Pancreas (tissue), 10 donors: ENCODE measurements around the gene DPEP2NB. TPM values are rescaled to one million over a fixed set of nuclear protein-coding genes. Genes with fewer than 3 reads are reported as not detected.
"Not testable (repeated sequence)": the region's sequence is repeated elsewhere in the genome, so short reads cannot be mapped to it uniquely, and the experiment has no call there.

ENCODE experiments used
- ATAC-seq, 4 donors: fragments of 200-7000 bp; cut with Tn5 transposase; one replicate each; pipeline versions ENCODE4 v1.8.0 to v1.9.1; 2020; ENCODE audit warnings: mild to moderate bottlenecking in 4 of 4, moderate library complexity in 4 of 4
- DNase-seq, 6 donors: peaks; one replicate each; pipeline ENCODE4 v3.0.0-alpha.2; 2020
- FAIRE-seq: peaks from 2 replicates; lab custom pipeline; 2012; peaks lifted over from hg19 to GRCh38; lab: Jason Lieb, UNC
- H3K27ac ChIP-seq, 4 donors: fragments of 200-600 bp; sonication (generic); 1 replicate in 3 of 4; 2 replicates in 1 of 4; pipeline versions ENCODE4 v1.5.0 to v1.8.0; 2020
- H3K27me3 ChIP-seq, 4 donors: fragments of 200-600 bp; one replicate each; pipeline ENCODE4 v1.8.0; 2021
- H3K36me3 ChIP-seq, 3 donors: fragments of 200-600 bp; sonication (generic) in 1 of 3; one replicate each; pipeline versions ENCODE4 v1.5.0 to v1.8.0; 2020 to 2021
- H3K4me1 ChIP-seq, 3 donors: fragments of 200-600 bp; one replicate each; pipeline ENCODE4 v1.8.0; 2021
- H3K4me3 ChIP-seq, 4 donors: fragments of 200-600 bp; sonication (generic) in 2 of 4; one replicate each; pipeline versions ENCODE4 v1.5.0 to v1.8.0; 2020 to 2021
- H3K9me3 ChIP-seq, 4 donors: fragments of 200-600 bp; one replicate each; pipeline ENCODE4 v1.8.0; 2021
- CTCF ChIP-seq, 4 donors: fragments of 200-600 bp; sonication (generic) in 3 of 4; IDR thresholded peaks; one replicate each; pipeline versions ENCODE4 v1.5.0 to v1.8.0; 2021; ENCODE audit warnings: antibody characterized with exemption in 4 of 4
- WGBS, 2 donors: extraction: QIAGEN DNeasy Blood & Tissue Kit; methylation state at CpG; one replicate each; pipeline ENCODE4 v1.1.7; 2013; 5-methylcytosine and 5-hydroxymethylcytosine counted together
- intact Hi-C, 3 donors: fragments of 100-400 bp; cut with DNase I; formaldehyde crosslinking; loops; one replicate each; pipeline versions ENCODE4 v1.11.1 to v1.14.2; 2022
- polyA plus RNA-seq, 2 donors: library from polyadenylated mRNA; stranded (reverse); fragments of 200-250 nt; gene quantifications; one replicate each; pipeline ENCODE4 v1.2.3, GENCODE V29; 2013
- total RNA-seq, 6 donors: library from RNA; stranded (reverse); fragmentation: NEBNext Ultra II Directional in 4 of 6; extraction: Animal tissue kit (Norgen Biotek cat#: 25700) in 4 of 6; gene quantifications; one replicate each; pipeline versions ENCODE4 v1.2.1 to v1.2.4, GENCODE V29; 2021 to 2023
- donor health status: healthy with polysubstance abuse.
- donor health status: DM: no; HTN: no; CAD: no; lungs with moderate emphysema.
- donor health status: DM: no; HTN: no; CAD: no.
- donor health status: control.
- donor health status: control.
- donor health status: Bipolar disorder and iron deficiency.
- donor health status: DM: yes; HTN: yes; CAD: no.
- donor health status: DM: no; HTN: no; CAD: no.
- donor health status: DM: no; HTN: no; CAD: no.
- donor health status: DM: yes; HTN: yes; CAD: no.

The DPEP2NB gene
- total and polyA plus RNA-seq, 8 donors = not detected

- no peaks in the 10 kb centered on the region for H3K4me1 ChIP-seq
- FAIRE-seq (no peak), ATAC-seq (no peak), DNase-seq (no peak)
- no peaks in the 10 kb centered on the region for H3K27me3 ChIP-seq
- no peak overlapping the region for H3K27ac ChIP-seq
- 89 to 92% methylated on average over 2 of the region's 2 CpGs for WGBS, 2 donors
- no peak overlapping the region for H3K4me3 ChIP-seq
- no peaks in the 10 kb centered on the region for H3K9me3 ChIP-seq
- no peaks in the 10 kb centered on the region for H3K36me3 ChIP-seq
- no peak for TF ChIP-seq CTCF (IDR thresholded peaks at IDR 0.05)
- intact Hi-C loops = loop anchor here in 1 of 3 donors (10.0 kb wide), 2 partner anchors 147 to 207 kb away; partner anchors contain the start of gene NRN1L
Observed at GRCh38 chr16:68031951-68032350, 16.2 kb upstream of the DPEP2NB start.

GRCh38 chr16:68030108-68030507, 14.4 kb upstream of the DPEP2NB start:
- H3K27ac ChIP-seq, H3K36me3 ChIP-seq, H3K9me3 ChIP-seq, H3K4me1 ChIP-seq, DNase-seq, H3K27me3 ChIP-seq, H3K4me3 ChIP-seq, FAIRE-seq: not testable (repeated sequence)
- peak in 1 of 4 donors; percentile 29 for ATAC-seq
- WGBS, 2 donors = 86 to 92% methylated on average over 6 of the region's 6 CpGs
- intact Hi-C loops = loop anchor here in 1 of 3 donors (10.0 kb wide), 2 partner anchors 145 to 205 kb away; partner anchors contain the start of gene NRN1L

GRCh38 chr16:68028996-68029395, 13.3 kb upstream of the DPEP2NB start:
- intact Hi-C loops = no loop called here
- H3K27me3 ChIP-seq = no peaks in the 10 kb centered on the region
- H3K4me1 ChIP-seq = peaks cover 0 to 5% (median 0%) of the 10 kb centered on the region in 3 donors
- ATAC-seq = no peak
- no peak for FAIRE-seq
- no peak overlapping the region for H3K27ac ChIP-seq
- no peak for TF ChIP-seq CTCF (IDR thresholded peaks at IDR 0.05)
- WGBS, 2 donors = 89 to 99% methylated on average over 3 of the region's 3 CpGs
- no peaks in the 10 kb centered on the region for H3K36me3 ChIP-seq
- no peak overlapping the region for H3K4me3 ChIP-seq
- H3K9me3 ChIP-seq = no peaks in the 10 kb centered on the region
- no peak for DNase-seq

GRCh38 chr16:68022728-68023537, 7.2 kb upstream of the DPEP2NB start, which contains the start of the genes DDX28 and DUS2:
TSS of gene DDX28 (minus strand) at chr16:68023232. CDS start at chr16:68023202, 30 bp downstream.
TSS of gene DUS2 (plus strand) at chr16:68023284. CDS start at chr16:68038024, 14,740 bp downstream.
- ATAC-seq = peak; percentile 99 to 100 (median 100)
- FAIRE-seq = no peak
- 0 to 1% methylated on average over 83 to 84 of the region's 84 CpGs for WGBS, 2 donors
- Histone ChIP-seq H3K4me3 (peak within 1 kb of the TSS; percentile 88 to 100 (median 96)), H3K9me3 (no peaks in the 10 kb centered on the region), H3K4me1 (peaks cover 10 to 19% (median 13%) of the 10 kb centered on the region in 3 donors), H3K27me3 (no peaks in the 10 kb centered on the region), H3K36me3 (no peaks in the 10 kb centered on the region), H3K27ac (peak within 1 kb of the TSS; percentile 43 to 75 (median 70))
- DNase-seq = peak; percentile 84 to 98 (median 92)
- intact Hi-C loops = no loop called here
- no peak for TF ChIP-seq CTCF (IDR thresholded peaks at IDR 0.05)

- Histone ChIP-seq H3K4me1 (peaks cover 10 to 19% (median 13%) of the 10 kb centered on the region in 3 donors), H3K36me3 (no peaks in the 10 kb centered on the region), H3K27ac (peak overlapping the region in 3 of 4 donors; percentile 43 to 75 (median 72)), H3K27me3 (no peaks in the 10 kb centered on the region), H3K9me3 (no peaks in the 10 kb centered on the region), H3K4me3 (peak overlapping the region; percentile 88 to 100 (median 96))
- FAIRE-seq (no peak), DNase-seq (peak in 4 of 6 donors; percentile 24 to 73 (median 44)), ATAC-seq (peak in 2 of 4 donors; percentile 5 to 18)
- intact Hi-C loops = no loop called here
- 2 to 4% methylated on average over 19 of the region's 19 CpGs for WGBS, 2 donors
- TF ChIP-seq CTCF (IDR thresholded peaks at IDR 0.05) = no peak
Observed at GRCh38 chr16:68022278-68022727, 6.6 kb upstream of the DPEP2NB start.
